Effector CD4-positive, alpha-beta T cell (primary cell): ENCODE results near the gene NTNG2.

Source experiments
- DNase-seq: peaks from one replicate; pipeline ENCODE4 v3.0.0-alpha.2; 2020

The NTNG2 gene

DNA sequence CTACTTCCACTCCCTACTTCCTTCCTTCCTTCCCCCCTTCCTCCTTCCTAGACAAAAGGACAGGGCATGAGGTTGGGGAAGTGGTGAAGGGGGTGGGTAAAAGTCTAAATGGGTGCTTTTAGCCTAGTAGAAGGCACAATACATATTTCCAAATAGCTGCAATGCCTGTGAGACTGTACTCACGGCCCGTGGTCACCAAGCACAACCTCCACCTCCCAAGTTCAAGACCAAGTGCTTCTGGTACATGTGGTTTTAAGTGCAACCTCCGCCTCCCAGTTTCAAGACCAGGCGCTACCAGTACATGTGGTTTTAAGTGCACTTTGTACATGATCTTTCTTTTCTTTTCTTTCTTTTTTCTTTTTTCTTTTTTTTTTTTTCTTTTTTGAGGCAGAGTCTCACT lies 14.5 kb upstream of the NTNG2 start:
- DNase-seq = no peak

DNA sequence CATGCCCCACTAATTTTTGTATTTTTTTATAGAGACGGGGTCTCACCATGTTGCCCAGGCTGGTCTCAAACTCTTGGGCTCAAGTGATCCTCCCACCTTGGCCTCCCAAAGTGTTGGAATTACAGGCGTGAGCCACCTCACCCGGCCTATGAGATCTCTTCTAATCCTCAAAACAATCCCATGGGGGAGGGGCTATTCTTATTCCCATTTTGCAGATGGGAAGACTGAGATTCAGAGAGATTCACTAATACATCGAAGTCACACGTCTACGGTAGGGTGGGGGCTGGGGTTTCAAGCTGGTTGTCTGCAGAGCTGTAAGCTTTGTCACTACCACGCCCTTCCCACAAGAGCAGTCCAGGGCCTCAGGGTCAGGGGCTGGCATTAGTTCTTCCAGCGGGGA lies 14.0 kb upstream of the NTNG2 start:
- no peak for DNase-seq

DNA sequence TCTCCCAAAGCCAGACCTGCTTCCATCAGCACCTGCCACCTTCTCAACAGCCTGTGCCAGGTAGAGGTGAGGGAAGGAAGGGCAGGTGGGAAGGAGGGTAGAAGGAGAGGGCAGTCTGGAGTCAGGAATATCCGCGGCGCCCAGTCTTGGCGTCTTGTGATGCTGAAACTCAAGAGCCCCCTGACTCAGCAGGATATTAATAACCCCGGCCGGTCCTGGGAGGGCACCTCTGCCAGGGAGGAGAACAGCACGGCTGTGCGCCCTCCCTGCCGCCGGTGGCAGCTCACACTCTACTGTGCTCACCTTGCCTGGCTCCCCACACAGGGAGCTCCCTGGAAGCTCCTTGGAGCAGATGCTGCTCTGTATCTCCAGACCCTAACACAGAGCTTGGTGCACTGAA lies 11.6 kb upstream of the NTNG2 start:
- DNase-seq = no peak

DNA sequence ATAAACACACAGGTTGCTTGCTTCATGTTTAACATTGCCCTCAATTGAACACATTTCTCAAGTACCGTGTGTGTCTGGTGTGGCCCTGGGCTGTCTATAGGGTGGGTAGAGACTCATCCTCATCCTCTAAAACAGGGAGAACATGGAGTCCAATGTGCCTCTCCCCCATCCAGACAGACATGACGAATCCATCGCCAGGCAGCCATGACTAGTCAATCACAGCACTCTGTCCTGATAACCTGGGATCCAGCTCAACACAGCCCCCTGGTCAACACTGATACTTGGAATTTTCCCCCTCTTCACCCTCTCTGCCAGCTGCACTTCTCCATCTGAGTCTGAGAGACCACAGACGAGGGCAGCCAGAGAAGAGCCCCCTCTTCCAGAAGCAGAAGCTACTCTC lies 10.7 kb upstream of the NTNG2 start:
- DNase-seq = no peak

DNA sequence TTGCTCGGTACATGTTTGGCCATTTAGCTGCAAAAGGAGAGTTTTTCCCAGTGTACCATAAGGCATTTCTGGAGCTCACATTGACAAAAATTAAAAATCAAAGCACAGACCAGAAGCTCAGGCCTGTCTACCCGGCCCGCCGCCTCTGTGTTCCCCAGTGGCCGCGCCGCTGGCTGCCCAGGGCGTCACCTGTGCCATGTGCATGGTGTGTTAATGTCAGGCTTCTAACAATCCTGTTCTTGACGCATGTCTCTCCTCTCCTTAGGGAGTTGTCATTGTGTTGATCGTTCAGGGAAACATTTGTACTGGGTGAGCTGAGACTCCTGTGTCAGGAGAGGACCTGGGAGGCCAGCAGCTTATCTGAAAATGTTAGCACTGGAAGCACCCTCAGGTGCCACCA lies 9.6 kb upstream of the NTNG2 start:
- no peak for DNase-seq

DNA sequence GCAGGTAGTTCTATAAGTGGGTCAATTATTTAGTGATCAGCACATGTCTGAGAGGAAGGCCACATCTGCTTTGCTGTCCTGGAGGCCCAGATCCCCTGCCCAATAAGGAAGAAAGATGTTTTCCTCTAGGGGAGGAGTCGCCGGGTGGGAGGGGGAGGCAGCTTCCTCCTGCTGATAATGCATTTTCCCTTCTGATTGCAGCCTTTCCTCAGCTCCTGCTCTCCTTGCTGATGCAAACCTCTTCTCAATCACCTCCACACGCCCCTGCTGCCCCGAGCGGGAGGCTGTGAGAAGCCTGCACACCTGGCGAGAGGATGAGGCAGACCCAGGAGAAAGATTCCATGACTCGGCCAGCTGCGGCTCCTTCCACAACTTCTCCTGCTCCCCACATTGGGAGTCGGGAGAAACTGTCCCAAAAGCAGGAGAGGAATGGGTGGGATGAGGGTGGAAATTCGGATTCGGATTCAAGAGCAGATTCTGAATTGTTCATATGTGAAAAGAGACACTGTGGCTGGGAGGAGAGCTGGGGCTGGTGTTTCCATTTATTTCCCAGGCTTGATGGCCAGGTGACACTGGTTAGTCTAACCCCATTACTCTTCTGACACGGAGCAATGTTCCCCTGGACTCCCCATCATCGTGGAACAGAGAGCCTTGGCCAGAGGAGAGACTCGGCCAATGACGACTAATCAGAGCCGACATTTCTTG lies 6.8 kb upstream of the NTNG2 start:
- no peak for DNase-seq

DNA sequence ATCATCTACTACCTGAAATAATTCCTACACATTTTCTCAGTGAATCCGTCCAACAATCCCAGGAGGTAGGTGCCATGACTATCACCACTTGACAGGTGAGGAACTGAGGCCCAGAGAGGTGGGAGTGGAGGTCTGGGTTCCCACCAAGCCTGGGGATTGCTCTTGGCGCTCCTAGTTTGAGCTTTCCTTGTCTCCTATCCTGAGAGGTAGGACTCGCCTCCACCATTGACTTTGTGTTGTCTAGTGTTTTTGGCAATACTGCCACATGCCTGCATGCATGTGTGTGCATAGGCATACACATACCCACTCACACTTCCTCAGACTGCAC lies 6.3 kb upstream of the NTNG2 start:
- DNase-seq = no peak

DNA sequence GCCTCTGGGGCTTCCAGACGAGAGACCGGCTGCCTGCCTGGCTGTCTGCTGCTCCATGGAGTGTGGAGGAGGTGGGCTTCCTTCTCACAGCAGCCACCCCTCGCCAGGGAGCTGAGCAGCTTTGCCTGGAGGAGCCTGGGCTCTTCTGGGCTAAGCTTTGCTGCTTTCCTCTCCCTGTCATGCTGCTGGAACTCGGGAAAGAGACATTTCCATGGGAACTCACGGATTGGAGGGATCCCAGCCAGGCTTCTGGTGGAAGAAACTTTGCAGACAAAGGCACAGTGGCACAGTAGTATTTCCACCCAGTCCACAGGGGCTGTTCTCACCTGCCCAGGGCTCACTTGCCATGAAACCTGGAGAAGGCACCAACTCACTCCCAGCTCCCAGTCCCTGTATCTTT lies 5.6 kb upstream of the NTNG2 start:
- no peak for DNase-seq

DNA sequence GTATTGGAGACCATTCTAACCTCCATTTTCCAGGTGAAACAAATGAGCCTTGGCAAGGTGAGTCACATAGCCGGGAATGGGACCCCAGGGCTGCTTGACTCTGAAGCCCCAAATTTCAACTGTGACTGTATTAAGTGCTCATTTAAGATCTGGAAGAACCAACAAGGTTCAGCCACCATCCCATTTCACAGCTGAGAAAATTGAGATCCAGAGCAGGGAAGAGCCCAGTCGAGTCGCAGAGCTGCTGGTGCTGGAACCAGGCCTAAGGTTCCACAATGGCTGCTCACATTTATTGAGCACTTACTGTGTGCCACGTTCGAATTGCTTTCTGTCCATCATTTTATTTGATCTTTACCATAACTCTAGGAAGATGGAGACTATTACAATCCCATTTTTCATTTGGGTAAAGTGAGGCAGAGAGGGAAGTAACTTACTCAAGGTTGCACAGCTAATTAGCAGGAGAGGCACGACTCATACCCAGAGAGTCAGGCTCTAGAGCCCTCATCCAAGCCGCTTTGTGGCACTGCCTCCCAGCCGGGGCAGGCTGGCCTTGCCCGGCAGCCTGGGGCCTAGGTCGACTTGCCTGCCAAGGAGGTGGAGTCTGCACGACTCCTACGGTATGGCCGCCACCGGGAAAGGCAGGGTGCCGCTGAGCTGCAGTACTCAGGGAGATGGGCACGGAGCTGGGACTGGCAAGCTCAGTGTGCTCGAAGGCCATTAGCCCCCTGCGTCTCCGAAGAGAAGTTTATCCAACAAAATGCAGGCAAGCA lies 4.3 kb upstream of the NTNG2 start:
- DNase-seq = no peak

DNA sequence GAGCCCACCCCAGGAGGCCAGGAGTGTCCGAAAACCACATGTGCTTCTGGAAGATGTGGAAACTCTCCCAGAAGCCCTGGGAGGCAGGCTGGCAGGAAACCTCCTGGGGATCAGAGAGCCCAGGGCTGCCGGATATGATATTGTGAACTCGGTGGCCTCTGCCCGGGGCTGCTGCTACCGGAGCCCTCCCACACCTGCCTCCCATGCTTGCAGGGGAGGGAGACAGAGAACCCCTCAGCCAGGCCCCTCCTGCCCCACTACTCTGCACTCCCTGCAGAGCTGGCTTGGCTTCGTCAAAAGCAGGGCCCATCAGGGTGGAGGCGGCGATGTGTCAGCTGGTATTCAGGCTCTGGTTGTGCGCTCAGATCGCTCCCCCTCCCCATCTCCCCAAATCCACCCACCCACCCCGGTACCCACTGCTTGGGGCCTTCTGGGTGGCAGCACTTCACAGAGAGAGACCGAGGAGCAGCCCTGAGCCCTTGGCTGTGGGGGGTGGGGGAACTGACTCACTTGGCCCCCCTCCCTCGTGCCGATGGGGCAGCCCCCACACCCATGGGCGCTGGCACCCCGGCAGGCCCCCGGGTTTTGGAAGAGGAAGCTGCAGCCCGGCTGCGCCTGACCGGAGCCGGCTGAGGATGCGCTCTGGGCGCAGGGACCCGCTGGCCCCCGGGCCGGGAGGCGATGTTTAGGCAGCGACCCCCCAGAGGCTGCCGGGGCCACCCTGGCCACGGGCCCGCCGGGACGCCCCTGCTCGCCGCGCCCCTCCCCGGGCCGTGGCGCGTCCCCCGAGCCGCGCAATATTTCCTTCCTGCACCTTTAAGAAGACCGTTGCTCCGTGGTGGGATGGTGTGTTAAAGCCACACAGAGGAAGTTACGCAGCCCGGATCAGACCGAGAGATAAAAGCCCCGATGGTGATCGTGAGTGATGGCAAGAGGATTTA lies 786 bp upstream of the NTNG2 start:
- DNase-seq = peak; percentile 23

DNA sequence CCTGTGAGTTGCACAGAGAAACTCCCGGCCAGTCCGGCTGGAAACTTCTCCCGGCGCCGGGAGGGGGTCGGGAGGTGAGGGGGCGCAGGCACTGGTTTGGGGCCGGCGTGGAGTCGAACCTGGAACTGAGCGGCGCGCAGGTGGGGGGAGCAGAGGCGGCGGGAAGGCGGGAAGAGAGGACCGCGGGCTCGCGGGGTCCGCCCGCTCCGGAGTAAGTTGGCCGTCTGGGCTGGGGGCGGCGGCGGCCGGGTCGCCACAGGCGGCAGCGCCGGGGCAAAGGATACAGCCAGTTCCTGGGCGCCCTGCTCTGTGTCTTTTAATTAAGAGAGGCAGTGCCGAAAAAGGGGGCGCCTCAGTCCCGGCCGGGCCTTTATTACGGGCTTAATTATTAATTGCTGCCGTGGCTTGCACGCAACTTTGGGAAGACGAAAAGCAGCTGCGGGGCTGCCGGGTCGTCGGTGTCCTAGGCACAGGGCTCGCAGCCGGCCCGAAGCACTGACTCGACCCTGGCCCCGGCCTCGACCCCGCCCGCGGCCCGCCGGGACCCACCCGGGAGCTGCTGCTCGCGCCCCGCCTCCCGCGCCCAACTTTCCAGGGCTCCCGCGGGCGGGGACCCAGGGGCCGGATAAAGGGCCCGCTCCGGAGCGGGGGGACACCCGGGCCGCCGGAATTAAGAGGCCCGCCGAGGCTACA lies 1.1 kb downstream of the NTNG2 start:
- no peak for DNase-seq

DNA sequence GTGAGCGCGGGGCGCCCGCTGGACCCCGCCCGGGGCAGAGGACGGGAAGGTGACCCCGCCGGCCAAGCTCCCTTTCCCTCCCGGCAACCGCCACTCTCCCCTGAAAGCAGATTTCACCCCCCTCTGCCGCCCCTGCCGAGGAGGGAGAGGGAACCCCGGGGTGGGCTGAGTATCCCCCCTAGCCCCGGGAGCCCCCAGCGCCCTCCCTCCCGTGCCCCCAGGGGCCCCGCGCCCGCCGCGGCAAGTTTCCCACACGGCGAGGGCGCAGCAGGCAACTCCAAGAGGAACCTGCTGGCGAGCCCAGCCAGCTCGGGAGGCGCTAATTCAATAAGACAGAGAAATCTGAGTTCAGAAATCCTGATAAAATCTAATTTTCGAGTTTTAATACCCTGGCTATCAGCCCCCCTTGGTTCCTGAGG lies 1.6 kb downstream of the NTNG2 start:
- no peak for DNase-seq

DNA sequence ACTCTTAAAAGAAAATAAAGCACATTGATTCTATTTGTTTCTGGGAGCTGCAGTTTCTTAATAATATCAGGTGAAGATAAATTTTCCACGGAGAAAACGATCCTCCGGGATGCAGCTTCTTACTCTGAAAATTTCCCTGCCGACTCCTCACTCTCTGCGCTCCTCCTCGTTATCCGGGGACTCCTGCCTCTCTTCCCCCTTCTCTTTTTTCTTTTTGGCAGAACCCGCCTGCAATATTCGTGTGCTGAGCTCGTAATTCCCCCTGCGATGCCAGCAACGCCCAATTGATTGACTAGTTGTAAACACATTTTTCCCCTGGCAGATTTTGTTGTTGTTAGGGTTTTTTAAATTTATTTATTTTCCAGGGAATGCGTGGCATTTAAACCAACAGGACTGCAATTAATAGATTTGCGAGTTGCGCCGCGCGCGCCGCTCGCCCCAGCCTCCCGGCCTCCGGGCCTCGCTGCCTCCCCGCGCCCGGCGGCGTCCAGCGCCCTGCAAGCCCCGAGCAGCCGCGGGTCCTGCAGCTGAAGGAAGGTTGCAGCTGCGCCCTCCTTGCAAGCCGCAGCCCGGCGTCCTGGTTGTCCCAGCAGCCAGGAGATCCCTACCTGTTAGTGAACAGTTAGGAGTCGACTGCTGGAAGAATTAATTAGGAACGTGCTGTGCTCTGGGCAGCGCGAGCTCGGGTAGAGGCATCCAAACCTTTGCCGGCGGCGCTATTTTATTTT lies 2.2 kb downstream of the NTNG2 start:
- DNase-seq = no peak

DNA sequence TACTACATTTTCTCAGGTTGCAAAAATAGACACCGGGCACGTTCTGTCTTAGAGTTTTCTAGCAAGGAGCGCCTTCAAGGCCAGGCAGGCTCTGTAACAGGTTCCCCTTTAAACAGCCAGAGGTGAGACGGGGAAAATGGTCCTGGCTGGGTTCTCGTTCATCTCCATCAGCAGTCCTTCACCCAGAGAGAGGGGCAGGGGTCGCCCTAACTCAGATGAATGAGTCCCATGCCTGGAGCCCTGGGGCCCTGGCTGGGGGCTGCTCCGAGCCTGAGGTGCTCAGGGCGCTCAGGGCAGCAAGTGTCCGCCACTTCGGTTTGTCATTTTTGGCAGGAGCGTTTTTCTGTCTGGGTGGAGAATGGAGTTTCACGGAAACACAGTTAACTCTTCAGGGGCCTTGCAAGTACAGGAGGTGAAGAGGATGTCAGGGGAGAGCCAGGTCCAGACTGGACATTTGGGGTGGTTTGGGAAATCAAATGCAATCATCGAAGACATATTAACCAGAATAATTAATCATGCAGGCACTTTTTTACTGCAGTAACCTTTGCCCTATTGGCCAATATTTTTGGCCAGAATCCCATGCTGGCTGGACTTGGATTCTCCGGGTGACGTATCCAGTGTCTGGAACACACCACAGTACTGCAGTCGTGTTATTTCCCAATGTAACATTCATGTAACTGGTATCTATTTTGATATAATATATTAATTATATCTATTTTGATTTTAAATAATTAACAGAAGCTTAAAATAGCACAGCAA lies 2.9 kb downstream of the NTNG2 start:
- DNase-seq = no peak

DNA sequence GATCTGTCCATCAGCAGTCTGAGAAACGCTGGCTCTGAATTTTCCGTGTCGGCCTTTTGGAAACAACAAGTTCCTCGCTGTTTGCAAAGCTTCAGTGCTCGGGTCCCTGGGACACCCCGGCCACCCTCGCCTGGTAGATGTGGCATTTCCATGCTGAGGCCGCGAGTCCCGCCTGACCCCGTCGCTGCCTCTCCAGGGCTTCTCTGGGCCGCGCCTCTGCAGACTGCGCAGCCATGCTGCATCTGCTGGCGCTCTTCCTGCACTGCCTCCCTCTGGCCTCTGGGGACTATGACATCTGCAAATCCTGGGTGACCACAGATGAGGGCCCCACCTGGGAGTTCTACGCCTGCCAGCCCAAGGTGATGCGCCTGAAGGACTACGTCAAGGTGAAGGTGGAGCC lies 4.7 kb downstream of the NTNG2 start:
- DNase-seq = no peak

DNA sequence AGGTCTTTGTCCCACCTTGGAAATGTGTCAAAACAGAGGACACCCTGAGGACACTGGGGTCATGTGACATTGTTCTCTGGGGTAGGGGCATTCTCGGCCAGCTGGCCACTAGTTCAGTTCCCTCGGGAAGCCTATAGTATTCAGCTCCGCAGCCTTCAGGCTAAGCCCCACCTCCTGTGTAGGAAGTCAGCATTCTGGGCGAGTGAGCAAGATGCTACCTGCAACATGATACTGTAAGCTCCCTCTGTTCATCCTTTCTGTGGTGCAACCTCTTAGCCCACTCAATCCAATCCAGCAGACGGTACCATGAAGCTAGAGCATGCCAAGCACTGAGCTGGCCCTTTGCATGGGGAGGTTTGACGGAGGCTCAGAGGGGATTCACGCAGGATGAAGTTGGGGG lies 5.3 kb downstream of the NTNG2 start:
- no peak for DNase-seq

DNA sequence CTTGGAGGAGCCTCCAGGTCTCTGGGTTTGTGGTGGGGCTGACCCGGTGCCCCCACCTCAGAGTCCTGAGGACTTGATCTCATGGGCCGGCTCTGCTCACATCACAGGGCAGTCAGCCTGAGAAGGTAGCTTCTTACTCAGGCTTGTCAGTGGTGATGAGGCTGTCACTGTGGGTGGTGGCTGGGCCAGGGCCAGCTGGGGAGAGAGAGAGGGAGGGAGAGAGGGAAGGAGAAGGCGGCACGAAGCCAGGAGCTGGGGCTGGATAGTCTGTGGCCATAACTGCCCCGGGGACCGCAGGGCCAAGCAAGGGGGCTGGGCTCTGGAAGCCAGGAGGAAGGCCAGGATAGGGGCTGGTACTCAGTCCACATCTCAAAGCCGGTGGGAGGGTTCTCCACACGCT lies 6.5 kb downstream of the NTNG2 start:
- DNase-seq = no peak

DNA sequence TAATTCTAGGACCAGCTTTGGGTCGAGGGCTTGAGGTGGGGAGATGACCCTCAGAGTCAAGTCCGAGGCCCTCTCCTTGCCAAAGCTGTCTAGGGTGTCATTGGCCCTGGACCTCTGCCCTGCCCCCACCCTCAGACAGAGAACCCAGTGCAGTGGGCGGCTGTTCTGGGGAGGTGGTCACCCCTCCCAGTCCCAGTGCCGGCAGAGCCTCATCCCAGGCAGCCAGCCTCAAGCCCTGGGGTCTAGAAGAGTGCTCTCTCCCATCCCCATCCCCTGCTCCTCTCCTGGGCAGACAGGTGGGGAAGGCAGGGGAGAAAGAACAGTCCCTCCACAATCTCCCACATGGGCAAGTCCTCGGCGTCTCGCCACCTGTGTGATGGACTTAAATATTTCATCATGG lies 7.0 kb downstream of the NTNG2 start:
- no peak for DNase-seq

DNA sequence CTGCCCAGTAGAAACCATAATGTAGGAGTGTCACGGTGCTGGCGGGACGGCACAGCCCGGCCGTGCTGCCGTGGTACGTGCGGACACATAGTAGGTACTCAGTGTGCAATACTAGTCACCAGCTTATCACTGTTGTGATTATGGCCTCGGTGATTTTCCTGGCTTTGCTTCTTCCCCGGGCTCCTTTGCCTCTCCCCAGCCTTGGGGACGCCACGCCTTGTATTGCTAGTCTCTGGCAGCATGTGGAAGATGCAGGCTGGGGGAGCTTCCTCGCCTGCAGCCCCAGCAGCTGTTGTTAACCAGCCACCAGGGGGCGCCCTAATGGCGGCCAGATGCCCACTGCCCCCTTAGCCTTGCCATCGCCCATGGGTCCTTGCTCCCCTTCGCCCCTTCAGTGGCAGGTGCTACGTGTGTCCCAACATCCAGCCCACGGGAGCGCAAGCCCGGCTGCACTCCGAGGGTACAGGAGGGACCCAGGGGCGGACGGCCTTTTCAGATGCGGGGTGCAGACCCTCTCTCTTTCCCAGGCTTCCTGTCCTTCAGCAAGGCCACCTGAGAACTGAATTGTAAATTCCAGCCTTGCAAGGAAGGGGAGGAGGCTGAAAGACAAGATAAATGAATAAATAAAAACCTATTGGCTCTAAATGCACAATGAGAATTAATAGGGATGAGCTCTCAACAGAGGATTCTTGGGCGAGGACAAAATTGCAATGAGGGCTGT lies 8.0 kb downstream of the NTNG2 start:
- peak; percentile 52 for DNase-seq

DNA sequence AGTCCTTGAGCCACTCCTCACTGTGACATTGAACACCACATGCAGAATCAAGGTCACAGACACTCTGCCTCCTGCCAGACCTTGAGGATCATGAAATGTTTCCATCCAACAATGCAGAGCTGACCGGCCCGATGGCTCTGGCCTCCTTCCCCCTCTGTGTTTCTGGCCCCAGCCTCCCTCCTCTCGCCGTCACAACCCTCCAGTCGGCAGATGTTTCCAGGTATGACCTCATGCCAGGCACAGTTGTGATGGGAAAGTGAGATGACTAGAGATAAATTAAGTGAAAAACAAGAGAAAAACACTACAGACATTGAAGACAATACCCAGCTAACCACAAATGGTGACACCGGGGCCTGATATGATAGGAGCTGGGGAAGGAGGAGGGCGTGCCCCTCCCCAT lies 9.8 kb downstream of the NTNG2 start:
- no peak for DNase-seq

DNA sequence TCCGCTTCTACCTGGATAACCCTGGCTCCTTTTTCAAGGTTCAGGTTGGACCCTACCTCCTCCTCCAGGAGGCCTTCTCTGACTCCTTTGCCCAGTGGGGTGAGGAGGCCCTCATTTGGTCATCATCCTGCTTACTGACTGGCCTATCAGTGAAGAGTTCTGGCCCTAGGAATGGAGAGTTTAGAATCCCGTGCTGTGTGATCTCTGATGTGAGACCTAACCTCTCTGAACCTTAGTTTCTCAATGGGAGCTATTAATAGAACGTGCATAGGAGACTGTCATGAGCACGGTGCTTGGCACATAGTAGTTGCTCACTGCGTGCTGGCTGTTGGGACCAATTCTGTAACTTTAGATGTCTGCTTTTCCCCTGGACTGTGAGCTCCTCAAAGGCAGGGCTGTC lies 10.3 kb downstream of the NTNG2 start:
- no peak for DNase-seq
